ENCODE results near the gene SEPHS2. TPM values are rescaled to one million over a fixed set of nuclear protein-coding genes. Genes with fewer than 3 reads are reported as not detected.
"Not testable (repeated sequence)": the region's sequence is repeated elsewhere in the genome, so short reads cannot be mapped to it uniquely, and the experiment has no call there.

Gene SEPHS2
- total RNA-seq, 1 experiment from 2014 or later = 8.9 TPM

- DNase-seq (ENCODE audit: low spot score) = no peak
Observed at GRCh38 chr16:30398661-30399434, 46.8 kb downstream of the SEPHS2 start.

- DNase-seq (ENCODE audit: low spot score) = no peak
Observed at GRCh38 chr16:30397776-30398660, 47.7 kb downstream of the SEPHS2 start.

GRCh38 chr16:30397056-30397455, 48.6 kb downstream of the SEPHS2 start:
- DNase-seq (ENCODE audit: low spot score) = no peak

- DNase-seq (ENCODE audit: low spot score) = not testable (repeated sequence)
Observed at GRCh38 chr16:30396627-30397026, 49.0 kb downstream of the SEPHS2 start.

GRCh38 chr16:30395992-30396585, 49.6 kb downstream of the SEPHS2 start:
- no peak for DNase-seq (ENCODE audit: low spot score)

GRCh38 chr16:30395155-30395991, 50.3 kb downstream of the SEPHS2 start, which contains the start of gene ZNF48:
Gene ZNF48, plus strand, starts transcription at chr16:30395420. Its CDS starts 375 bp downstream, at chr16:30395795.
- peak; percentile 39 for DNase-seq (ENCODE audit: low spot score)

GRCh38 chr16:30394592-30395154, 51.0 kb downstream of the SEPHS2 start:
- DNase-seq (ENCODE audit: low spot score) = no peak

Other genes starting within 250 kb of the SEPHS2 start
- 2.3 and 4.0 TPM in 2 replicates for gene SULT1A3, start 246.6 kb downstream of the SEPHS2 start, total RNA-seq (2014; rRNA removed; shearing (Covaris generic))
- gene NPIPB13, start 197.4 kb downstream of the SEPHS2 start, total RNA-seq (2014; rRNA removed; shearing (Covaris generic)) = 0.43 and 0.46 TPM in 2 replicates
- gene CD2BP2, start 90.6 kb downstream of the SEPHS2 start, total RNA-seq (2014; rRNA removed; shearing (Covaris generic)) = 42.7 and 53.6 TPM in 2 replicates
- gene TBC1D10B, start 75.4 kb downstream of the SEPHS2 start, total RNA-seq (2014; rRNA removed; shearing (Covaris generic)) = 10.4 and 15.9 TPM in 2 replicates
- not detected in 2 replicates for gene MYL11, start 71.1 kb downstream of the SEPHS2 start, total RNA-seq (2014; rRNA removed; shearing (Covaris generic))
- not detected in 2 replicates for gene SEPTIN1, start 63.3 kb downstream of the SEPHS2 start, total RNA-seq (2014; rRNA removed; shearing (Covaris generic))
- gene ZNF48, start 50.5 kb downstream of the SEPHS2 start, total RNA-seq (2014; rRNA removed; shearing (Covaris generic)) = 4.1 and 7.4 TPM in 2 replicates
- 12.0 and 24.3 TPM in 2 replicates for gene ZNF771, start 38.3 kb downstream of the SEPHS2 start, total RNA-seq (2014; rRNA removed; shearing (Covaris generic))
- 11.0 and 28.9 TPM in 2 replicates for gene DCTPP1, start 15.8 kb downstream of the SEPHS2 start, total RNA-seq (2014; rRNA removed; shearing (Covaris generic))
- not detected in 2 replicates for gene ITGAL, start 26.9 kb upstream of the SEPHS2 start, total RNA-seq (2014; rRNA removed; shearing (Covaris generic))
- gene ZNF768, start 80.7 kb upstream of the SEPHS2 start, total RNA-seq (2014; rRNA removed; shearing (Covaris generic)) = 22.7 and 29.2 TPM in 2 replicates
- 1.5 and 2.6 TPM in 2 replicates for gene ZNF747, start 89.0 kb upstream of the SEPHS2 start, total RNA-seq (2014; rRNA removed; shearing (Covaris generic))
- 3.2 and 5.2 TPM in 2 replicates for gene ZNF764, start 112.5 kb upstream of the SEPHS2 start, total RNA-seq (2014; rRNA removed; shearing (Covaris generic))
- 3.1 and 6.0 TPM in 2 replicates for gene ZNF688, start 125.8 kb upstream of the SEPHS2 start, total RNA-seq (2014; rRNA removed; shearing (Covaris generic))
- gene ZNF785, start 139.8 kb upstream of the SEPHS2 start, total RNA-seq (2014; rRNA removed; shearing (Covaris generic)) = 1.3 and 3.1 TPM in 2 replicates
- 9.6 TPM in 2 replicates for gene ZNF689, start 164.5 kb upstream of the SEPHS2 start, total RNA-seq (2014; rRNA removed; shearing (Covaris generic))
- gene PRR14, start 205.1 kb upstream of the SEPHS2 start, total RNA-seq (2014; rRNA removed; shearing (Covaris generic)) = 5.2 and 13.6 TPM in 2 replicates
- 5.0 and 5.9 TPM in 2 replicates for gene FBRS, start 212.6 kb upstream of the SEPHS2 start, total RNA-seq (2014; rRNA removed; shearing (Covaris generic))